GM23338 (cell line): ENCODE results near the gene NAA25. TPM values are rescaled to one million over a fixed set of nuclear protein-coding genes. Genes with fewer than 3 reads are reported as not detected.
A peak's percentile ranks its signal among the peaks of the same experiment; 100 is the strongest.

ENCODE experiments used
- ATAC-seq: fragments of 200-7000 bp; cut with Tn5 transposase; 3 replicates; pipeline ENCODE4 v1.9.1; 2020
- DNase-seq: peaks from one replicate; pipeline ENCODE4 v3.0.0-alpha.2; 2015; ENCODE audit warnings: low spot score
- H2AFZ ChIP-seq: fragments of 200-600 bp; sonication (generic); 2 replicates; pipeline ENCODE4 v1.8.0; 2016; ENCODE audit warnings: antibody characterized with exemption, mild to moderate bottlenecking, moderate library complexity
- H3F3A ChIP-seq: fragments of 200-600 bp; sonication (generic); replicated peaks from 2 replicates; pipeline ENCODE4 v1.8.0; 2017; ENCODE audit warnings: antibody characterized with exemption, mixed run types, low read depth
- H3K27ac ChIP-seq: fragments of 200-600 bp; sonication (generic); 2 replicates; pipeline ENCODE4 v1.6.1; 2016; ENCODE audit warnings: low read depth
- H3K27me3 ChIP-seq: fragments of 200-600 bp; sonication (generic); 2 replicates; pipeline ENCODE4 v1.8.0; 2016; ENCODE audit warnings: mild to moderate bottlenecking, mixed run types, moderate library complexity; ENCODE audit not compliant: insufficient read depth
- H3K36me3 ChIP-seq: fragments of 200-600 bp; sonication (generic); 2 replicates; pipeline ENCODE4 v1.8.0; 2016; ENCODE audit warnings: mild to moderate bottlenecking; ENCODE audit not compliant: insufficient read depth
- H3K4me1 ChIP-seq: fragments of 200-600 bp; sonication (generic); 2 replicates; pipeline ENCODE4 v1.8.0; 2016; ENCODE audit warnings: mild to moderate bottlenecking, moderate library complexity; ENCODE audit not compliant: insufficient read depth
- H3K4me2 ChIP-seq: fragments of 200-600 bp; sonication (generic); 2 replicates; pipeline ENCODE4 v1.7.1; 2017; ENCODE audit warnings: mixed run types
- H3K4me3 ChIP-seq: fragments of 200-600 bp; sonication (generic); 2 replicates; pipeline ENCODE4 v1.6.1; 2016; ENCODE audit warnings: mixed run types
- H3K79me2 ChIP-seq: fragments of 200-600 bp; sonication (generic); replicated peaks from 2 replicates; pipeline ENCODE4 v1.8.0; 2017; ENCODE audit warnings: mild to moderate bottlenecking; ENCODE audit not compliant: insufficient read depth
- H3K9me2 ChIP-seq: fragments of 200-600 bp; sonication (generic); 2 replicates; pipeline ENCODE4 v1.8.0; 2017; ENCODE audit not compliant: insufficient read depth
- H4K20me1 ChIP-seq: fragments of 200-600 bp; sonication (generic); replicated peaks from 2 replicates; pipeline ENCODE4 v1.8.0; 2017; ENCODE audit warnings: mild to moderate bottlenecking; ENCODE audit not compliant: insufficient read depth
- H3K27ac Mint-ChIP-seq: 2 replicates; pipeline ENCODE4 v1.8.0; 2020; ENCODE audit warnings: inconsistent platforms, mild to moderate bottlenecking, moderate library complexity, mixed read lengths
- H3K27me3 Mint-ChIP-seq: 3 replicates; pipeline ENCODE4 v1.8.0; 2022; ENCODE audit warnings: low read depth, mild to moderate bottlenecking, moderate library complexity, mixed read lengths, inconsistent platforms; ENCODE audit not compliant: insufficient read depth, poor library complexity
- H3K36me3 Mint-ChIP-seq: 3 replicates; pipeline ENCODE4 v1.8.0; 2021; ENCODE audit warnings: low read depth, mild to moderate bottlenecking, inconsistent platforms, moderate library complexity, mixed read lengths
- H3K4me1 Mint-ChIP-seq: 3 replicates; pipeline ENCODE4 v1.8.0; 2020; ENCODE audit warnings: mild to moderate bottlenecking, inconsistent platforms, mixed read lengths
- H3K4me3 Mint-ChIP-seq: 3 replicates; pipeline ENCODE4 v1.8.0; 2021; ENCODE audit warnings: moderate library complexity, mild to moderate bottlenecking, inconsistent platforms, mixed read lengths
- H3K9me3 Mint-ChIP-seq: 3 replicates; pipeline ENCODE4 v1.8.0; 2020; ENCODE audit warnings: moderate library complexity, mild to moderate bottlenecking, inconsistent platforms, mixed read lengths
- EZH2 ChIP-seq: fragments of 200-600 bp; sonication (generic); IDR thresholded peaks from one replicate; pipeline ENCODE4 v1.8.0; 2017; ENCODE audit warnings: antibody characterized with exemption, mild to moderate bottlenecking, low read depth; ENCODE audit not compliant: unreplicated experiment
- EZH2phosphoT487 ChIP-seq: fragments of 200-600 bp; sonication (generic); IDR thresholded peaks from one replicate; pipeline ENCODE4 v1.8.1; 2018; ENCODE audit warnings: antibody characterized with exemption; ENCODE audit not compliant: unreplicated experiment
- ZNF462 ChIP-seq: fragments of 250-450 bp; sonication (Bioruptor Pico); IDR thresholded peaks from 2 replicates; pipeline ENCODE4 v1.5.0; 2020; ENCODE audit warnings: mild to moderate bottlenecking, moderate library complexity
- polyA plus RNA-seq: library from polyadenylated mRNA; unstranded; fragments of >200 nt; fragmentation: Nextera tagmentation; extraction: Ambion mirVana; gene quantifications from 2 replicates; pipeline ENCODE4 v1.2.1, GENCODE V29; 2016
- total RNA-seq: library from RNA; depleted of rRNA; stranded (reverse); fragments of >200 nt; shearing (Covaris generic); gene quantifications from 2 replicates; pipeline ENCODE4 v1.2.3, GENCODE V29; 2014
- TF ChIP-seq, protein P1 (sequence below): IDR thresholded peaks from one replicate; pipeline ENCODE4 v1.6.1; 2018; ENCODE audit warnings: antibody characterized with exemption; ENCODE audit not compliant: unreplicated experiment

NAA25 gene
- total and polyA plus RNA-seq, 2 experiments from 2014 or later, result 49.0 to 55.1 TPM

DNA sequence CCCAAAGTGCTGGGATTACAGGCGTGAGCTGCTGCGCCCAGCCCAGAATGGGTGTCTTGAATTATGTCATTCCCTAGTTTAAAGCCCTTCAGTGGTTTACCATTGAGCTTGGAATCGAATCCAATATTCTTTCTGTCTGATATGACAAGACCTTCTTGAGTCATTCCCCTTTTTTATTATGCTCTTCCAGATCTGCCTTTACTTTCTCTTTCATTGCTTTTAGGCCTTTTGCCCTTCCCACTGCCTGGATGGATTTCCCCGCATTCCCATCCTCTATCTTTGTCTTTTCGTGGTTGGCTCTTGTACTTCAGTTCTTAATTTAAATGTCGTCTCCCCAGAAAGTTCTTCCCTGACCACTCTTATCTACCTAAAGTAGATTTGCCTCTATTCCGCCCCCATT lies 18.3 kb upstream of the NAA25 start:
- H3K4me1 ChIP-seq, result peaks cover 22% of the 10 kb centered on the region
- H3K9me2 ChIP-seq, result no peaks in the 10 kb centered on the region
- H3K4me3 Mint-ChIP-seq, result peak overlapping the region; percentile 87
- peaks cover 14% of the 10 kb centered on the region for H3K79me2 ChIP-seq
- TF ChIP-seq, protein P1, sequence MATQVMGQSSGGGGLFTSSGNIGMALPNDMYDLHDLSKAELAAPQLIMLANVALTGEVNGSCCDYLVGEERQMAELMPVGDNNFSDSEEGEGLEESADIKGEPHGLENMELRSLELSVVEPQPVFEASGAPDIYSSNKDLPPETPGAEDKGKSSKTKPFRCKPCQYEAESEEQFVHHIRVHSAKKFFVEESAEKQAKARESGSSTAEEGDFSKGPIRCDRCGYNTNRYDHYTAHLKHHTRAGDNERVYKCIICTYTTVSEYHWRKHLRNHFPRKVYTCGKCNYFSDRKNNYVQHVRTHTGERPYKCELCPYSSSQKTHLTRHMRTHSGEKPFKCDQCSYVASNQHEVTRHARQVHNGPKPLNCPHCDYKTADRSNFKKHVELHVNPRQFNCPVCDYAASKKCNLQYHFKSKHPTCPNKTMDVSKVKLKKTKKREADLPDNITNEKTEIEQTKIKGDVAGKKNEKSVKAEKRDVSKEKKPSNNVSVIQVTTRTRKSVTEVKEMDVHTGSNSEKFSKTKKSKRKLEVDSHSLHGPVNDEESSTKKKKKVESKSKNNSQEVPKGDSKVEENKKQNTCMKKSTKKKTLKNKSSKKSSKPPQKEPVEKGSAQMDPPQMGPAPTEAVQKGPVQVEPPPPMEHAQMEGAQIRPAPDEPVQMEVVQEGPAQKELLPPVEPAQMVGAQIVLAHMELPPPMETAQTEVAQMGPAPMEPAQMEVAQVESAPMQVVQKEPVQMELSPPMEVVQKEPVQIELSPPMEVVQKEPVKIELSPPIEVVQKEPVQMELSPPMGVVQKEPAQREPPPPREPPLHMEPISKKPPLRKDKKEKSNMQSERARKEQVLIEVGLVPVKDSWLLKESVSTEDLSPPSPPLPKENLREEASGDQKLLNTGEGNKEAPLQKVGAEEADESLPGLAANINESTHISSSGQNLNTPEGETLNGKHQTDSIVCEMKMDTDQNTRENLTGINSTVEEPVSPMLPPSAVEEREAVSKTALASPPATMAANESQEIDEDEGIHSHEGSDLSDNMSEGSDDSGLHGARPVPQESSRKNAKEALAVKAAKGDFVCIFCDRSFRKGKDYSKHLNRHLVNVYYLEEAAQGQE, result no peak
- no peak for TF ChIP-seq EZH2
- no peak overlapping the region for H3K27ac ChIP-seq
- H3K27me3 ChIP-seq, result no peaks in the 10 kb centered on the region
- 0 out of 2 replicates have a peak, but pooled peaks cover under 1% of the 10 kb centered on the region for H3F3A ChIP-seq
- H3K9me3 Mint-ChIP-seq, result no peaks in the 10 kb centered on the region
- H3K27me3 Mint-ChIP-seq, result peaks cover 10% of the 10 kb centered on the region
- peaks cover 20% of the 10 kb centered on the region for H3K4me1 Mint-ChIP-seq
- no peak overlapping the region; the same call in 1 of the 2 replicates for H3K4me2 ChIP-seq
- H4K20me1 ChIP-seq, result peaks cover 4% of the 10 kb centered on the region; the same call in 1 of the 2 replicates
- H2AFZ ChIP-seq, result no peak overlapping the region
- DNase-seq (no peak), ATAC-seq (no peak)
- no peak overlapping the region for H3K27ac Mint-ChIP-seq
- no peaks in the 10 kb centered on the region for H3K36me3 ChIP-seq
- no peaks in the 10 kb centered on the region; the same call in 2 of the 3 replicates for H3K36me3 Mint-ChIP-seq
- peak overlapping the region; percentile 85; the same call in 1 of the 2 replicates for H3K4me3 ChIP-seq

- H3K9me3 Mint-ChIP-seq, result no peaks in the 10 kb centered on the region
- H2AFZ ChIP-seq, result peak overlapping the region; percentile 94
- no peaks in the 10 kb centered on the region; the same call in 2 of the 3 replicates for H3K36me3 Mint-ChIP-seq
- H3K36me3 ChIP-seq, result no peaks in the 10 kb centered on the region
- H3K4me1 Mint-ChIP-seq, result peaks cover 23% of the 10 kb centered on the region
- peaks cover 10% of the 10 kb centered on the region for H3K27me3 Mint-ChIP-seq
- no peaks in the 10 kb centered on the region for H3K9me2 ChIP-seq
- H3K4me2 ChIP-seq, result peak overlapping the region; percentile 99
- no peak overlapping the region for H3K27ac Mint-ChIP-seq
- peak overlapping the region; percentile 87 for H3K4me3 Mint-ChIP-seq
- H3K27me3 ChIP-seq, result no peaks in the 10 kb centered on the region
- ATAC-seq (peak; percentile 2; the same call in 2 of the 3 replicates), DNase-seq (peak; percentile 23)
- peak overlapping the region; percentile 85 for H3K4me3 ChIP-seq
- peaks cover 4% of the 10 kb centered on the region; the same call in 1 of the 2 replicates for H4K20me1 ChIP-seq
- TF ChIP-seq, protein P1, result no peak
- TF ChIP-seq ZNF462 (CRISPR knock-in tag) (no peak), EZH2phosphoT487 (no peak)
- H3K79me2 ChIP-seq, result peaks cover 14% of the 10 kb centered on the region
- 0 out of 2 replicates have a peak, but pooled peaks cover 3% of the 10 kb centered on the region for H3F3A ChIP-seq
- peaks cover 24% of the 10 kb centered on the region for H3K4me1 ChIP-seq
- no peak overlapping the region for H3K27ac ChIP-seq
Observed at GRCh38 chr12:112126000-112126438, 17.4 kb upstream of the NAA25 start.
